Measurements from ENCODE around the gene RAD51D. TPM values are rescaled to one million over a fixed set of nuclear protein-coding genes. Genes with fewer than 3 reads are reported as not detected.
A peak's percentile ranks its signal among the peaks of the same experiment; 100 is the strongest.

RAD51D gene
- total and polyA plus RNA-seq, 4 donors = 3.4 to 6.1 (median 3.7) TPM

DNA sequence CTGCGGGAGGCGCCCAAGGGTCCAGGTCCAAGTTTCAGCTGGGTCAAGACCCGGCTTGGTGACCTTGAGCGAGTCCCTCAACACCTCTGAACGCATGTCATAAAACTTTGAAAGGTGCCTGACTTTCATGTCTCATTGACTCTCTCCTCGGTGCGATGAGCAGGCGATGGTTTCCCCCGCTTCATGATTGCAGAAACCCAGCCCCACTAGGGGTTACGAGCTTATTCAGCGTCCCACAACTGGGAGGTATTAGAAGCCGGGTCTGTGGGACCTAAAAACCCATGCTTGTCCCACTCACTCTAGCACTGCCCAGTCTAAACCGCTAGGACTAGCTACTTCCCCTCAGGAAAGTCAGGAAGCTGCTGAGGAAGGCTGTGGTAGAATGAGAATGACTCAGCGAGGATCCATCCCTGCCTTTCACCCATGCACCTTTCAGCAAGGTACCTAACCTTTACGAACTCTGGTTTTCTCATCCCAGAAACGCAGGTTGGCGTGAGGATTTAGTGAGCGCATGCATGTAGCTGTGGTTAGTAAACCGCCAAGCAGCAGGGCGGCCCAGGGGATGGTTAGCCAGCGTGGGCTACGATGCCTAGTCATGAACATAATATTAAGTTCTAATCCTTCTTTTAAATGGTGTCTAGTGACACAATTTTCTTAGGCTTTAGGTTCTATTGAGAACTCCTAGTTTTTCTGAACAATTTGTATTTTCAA lies 29.9 kb downstream of the RAD51D start:
- DNase-seq (ENCODE audit: low spot score) = no peak
- TF ChIP-seq NR2F2 (IDR thresholded peaks at IDR 0.05) = no peak
- no peak for TF ChIP-seq HNF4G (IDR thresholded peaks at IDR 0.05)
- TF ChIP-seq, protein P1, sequence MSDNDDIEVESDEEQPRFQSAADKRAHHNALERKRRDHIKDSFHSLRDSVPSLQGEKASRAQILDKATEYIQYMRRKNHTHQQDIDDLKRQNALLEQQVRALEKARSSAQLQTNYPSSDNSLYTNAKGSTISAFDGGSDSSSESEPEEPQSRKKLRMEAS (IDR thresholded peaks at IDR 0.05) = no peak
- no peak for TF ChIP-seq RXRA (IDR thresholded peaks at IDR 0.05)
- TF ChIP-seq, protein P2, sequence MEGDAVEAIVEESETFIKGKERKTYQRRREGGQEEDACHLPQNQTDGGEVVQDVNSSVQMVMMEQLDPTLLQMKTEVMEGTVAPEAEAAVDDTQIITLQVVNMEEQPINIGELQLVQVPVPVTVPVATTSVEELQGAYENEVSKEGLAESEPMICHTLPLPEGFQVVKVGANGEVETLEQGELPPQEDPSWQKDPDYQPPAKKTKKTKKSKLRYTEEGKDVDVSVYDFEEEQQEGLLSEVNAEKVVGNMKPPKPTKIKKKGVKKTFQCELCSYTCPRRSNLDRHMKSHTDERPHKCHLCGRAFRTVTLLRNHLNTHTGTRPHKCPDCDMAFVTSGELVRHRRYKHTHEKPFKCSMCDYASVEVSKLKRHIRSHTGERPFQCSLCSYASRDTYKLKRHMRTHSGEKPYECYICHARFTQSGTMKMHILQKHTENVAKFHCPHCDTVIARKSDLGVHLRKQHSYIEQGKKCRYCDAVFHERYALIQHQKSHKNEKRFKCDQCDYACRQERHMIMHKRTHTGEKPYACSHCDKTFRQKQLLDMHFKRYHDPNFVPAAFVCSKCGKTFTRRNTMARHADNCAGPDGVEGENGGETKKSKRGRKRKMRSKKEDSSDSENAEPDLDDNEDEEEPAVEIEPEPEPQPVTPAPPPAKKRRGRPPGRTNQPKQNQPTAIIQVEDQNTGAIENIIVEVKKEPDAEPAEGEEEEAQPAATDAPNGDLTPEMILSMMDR (IDR thresholded peaks at IDR 0.05; ENCODE audit: low read depth, low read length, missing input control) = no peak
- no peak for TF ChIP-seq JUND (IDR thresholded peaks at IDR 0.05)
- no peak for TF ChIP-seq EGR1 (IDR thresholded peaks at IDR 0.05; ENCODE audit: low read depth in 2 of 2)
- TF ChIP-seq, protein P3, sequence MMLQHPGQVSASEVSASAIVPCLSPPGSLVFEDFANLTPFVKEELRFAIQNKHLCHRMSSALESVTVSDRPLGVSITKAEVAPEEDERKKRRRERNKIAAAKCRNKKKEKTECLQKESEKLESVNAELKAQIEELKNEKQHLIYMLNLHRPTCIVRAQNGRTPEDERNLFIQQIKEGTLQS (IDR thresholded peaks at IDR 0.05) = no peak
- WGBS = 48% methylated on average over 22 of the region's 22 CpGs
- no peaks in the 10 kb centered on the region for H3K27me3 ChIP-seq (ENCODE audit: control insufficient read depth in 4 of 4, insufficient read depth in 4 of 4, low read length in 3 of 4)
- H3K27ac ChIP-seq (ENCODE audit: low read depth in 1 of 2, low read length in 2 of 2) = peak overlapping the region; percentile 37 to 58
- H3K9me3 ChIP-seq (ENCODE audit: control insufficient read depth in 4 of 4, low read length in 3 of 4) = no peaks in the 10 kb centered on the region
- H3K4me1 ChIP-seq (ENCODE audit: control insufficient read depth in 4 of 4, insufficient read depth in 4 of 4, low read length in 3 of 4) = peaks cover 5 to 29% (median 9%) of the 10 kb centered on the region in 4 donors
- peak overlapping the region in 2 of 3 donors; percentile 18 to 90 for H3K4me3 ChIP-seq (ENCODE audit: low read depth in 1 of 3, low read length in 3 of 3)
- H3K36me3 ChIP-seq (ENCODE audit: control insufficient read depth in 4 of 4, insufficient read depth in 3 of 4, low read depth in 1 of 4, low read length in 3 of 4) = no peaks in the 10 kb centered on the region
- peak overlapping the region; percentile 14 to 56 for H3K9ac ChIP-seq (ENCODE audit: low read depth in 1 of 2, low read length in 2 of 2)

- Histone ChIP-seq H3K27ac (ENCODE audit: low read depth in 1 of 2, low read length in 2 of 2) (peak overlapping the region; percentile 88 to 96), H3K27me3 (ENCODE audit: control insufficient read depth in 4 of 4, insufficient read depth in 4 of 4, low read length in 3 of 4) (no peaks in the 10 kb centered on the region), H3K4me1 (ENCODE audit: control insufficient read depth in 4 of 4, insufficient read depth in 4 of 4, low read length in 3 of 4) (peaks cover 5 to 29% (median 9%) of the 10 kb centered on the region in 4 donors), H3K9me3 (ENCODE audit: control insufficient read depth in 4 of 4, low read length in 3 of 4) (no peaks in the 10 kb centered on the region), H3K9ac (ENCODE audit: low read depth in 1 of 2, low read length in 2 of 2) (peak overlapping the region; percentile 82 to 86), H3K36me3 (ENCODE audit: control insufficient read depth in 4 of 4, insufficient read depth in 3 of 4, low read depth in 1 of 4, low read length in 3 of 4) (no peaks in the 10 kb centered on the region), H3K4me3 (ENCODE audit: low read depth in 1 of 3, low read length in 3 of 3) (peak overlapping the region; percentile 79 to 97 (median 90))
- TF ChIP-seq EGR1 (IDR thresholded peaks at IDR 0.05; ENCODE audit: low read depth in 2 of 2) (no peak), FOXA2 (IDR thresholded peaks at IDR 0.05) (no peak), HNF4A (conservative IDR thresholded peaks at IDR 0.05) (no peak), ZBTB33 (IDR thresholded peaks at IDR 0.05) (no peak), HNF4G (IDR thresholded peaks at IDR 0.05) (no peak), RAD21 (IDR thresholded peaks at IDR 0.05) (peak; percentile 54 to 74), SP1 (IDR thresholded peaks at IDR 0.05) (no peak), JUND (IDR thresholded peaks at IDR 0.05) (no peak), TAF1 (conservative IDR thresholded peaks at IDR 0.05) (no peak), YY1 (IDR thresholded peaks at IDR 0.05) (no peak)
- TF ChIP-seq, protein P3 (IDR thresholded peaks at IDR 0.05) = no peak
- TF ChIP-seq, protein P2 (IDR thresholded peaks at IDR 0.05; ENCODE audit: low read depth, low read length, missing input control) = peak; percentile 83
- peak; percentile 95 for DNase-seq (ENCODE audit: low spot score)
- WGBS = 1% methylated on average over 78 of the region's 80 CpGs
Measured at GRCh38 chr17:35088881-35089585, 30.6 kb downstream of the RAD51D start.

Measured in liver (tissue), 9 donors.